HepG2 (cell line): ENCODE data around the gene LANCL1. TPM values are rescaled to one million over a fixed set of nuclear protein-coding genes. Genes with fewer than 3 reads are reported as not detected.

Experiments used
- ARID4A ChIP-seq: sonication (generic); formaldehyde crosslinking; IDR thresholded peaks from 2 replicates; pipeline ENCODE4 v1.5.0; 2020; ENCODE audit warnings: mild to moderate bottlenecking, missing genetic modification reagents, borderline replicate concordance
- CBFB ChIP-seq: sonication (generic); formaldehyde crosslinking; IDR thresholded peaks from 2 replicates; pipeline ENCODE4 v1.4.0; 2020; ENCODE audit warnings: missing genetic modification reagents
- CBX5 ChIP-seq: sonication (generic); formaldehyde crosslinking; IDR thresholded peaks from 2 replicates; pipeline ENCODE4 v1.4.0; 2020; ENCODE audit warnings: missing genetic modification reagents, borderline replicate concordance
- IRF2 ChIP-seq: IDR thresholded peaks from 2 replicates; pipeline ENCODE4 v1.6.1; 2018; ENCODE audit warnings: missing genetic modification reagents, missing compliant biosample characterization
- KAT8 ChIP-seq: IDR thresholded peaks from 2 replicates; pipeline ENCODE4 v1.6.1; 2016; ENCODE audit warnings: missing genetic modification reagents, missing compliant biosample characterization
- KMT2B ChIP-seq: IDR thresholded peaks from 2 replicates; pipeline ENCODE4 v1.6.1; 2016; ENCODE audit warnings: missing genetic modification reagents, missing compliant biosample characterization
- NBN ChIP-seq: fragments of 450-650 bp; conservative IDR thresholded peaks from 2 replicates; pipeline ENCODE4 v1.6.1; 2017
- SAP130 ChIP-seq: IDR thresholded peaks from 2 replicates; pipeline ENCODE4 v1.6.1; 2016; ENCODE audit warnings: low read depth
- SKI ChIP-seq: fragments of 450-650 bp; IDR thresholded peaks from one replicate; pipeline ENCODE4 v1.6.1; 2018; ENCODE audit warnings: mild to moderate bottlenecking; ENCODE audit not compliant: partially characterized antibody
- ZBTB49 ChIP-seq: sonication (generic); formaldehyde crosslinking; IDR thresholded peaks from 2 replicates; pipeline ENCODE4 v1.4.0; 2020; ENCODE audit warnings: missing genetic modification reagents, borderline replicate concordance
- ZNF564 ChIP-seq: sonication (generic); formaldehyde crosslinking; IDR thresholded peaks from 2 replicates; pipeline ENCODE4 v1.8.1; 2023; ENCODE audit warnings: mild to moderate bottlenecking, missing genetic modification reagents
- polyA plus RNA-seq, 8 experiments: library from polyadenylated mRNA; depleted of rRNA in 3 of 8; stranded (reverse) in 7 of 8; unstranded in 1 of 8; fragments of >200 nt; fragmentation: Illumina TruSeq in 4 of 8; extraction: Trizol in 4 of 8; gene quantifications; 2 replicates each; pipeline versions ENCODE4 v1.2.1 to v1.2.3, GENCODE V29; 2011 to 2016; ENCODE audit warnings: low read depth in 4 of 8, missing spikeins in 1 of 8, mixed read lengths in 1 of 8; ENCODE audit not compliant: insufficient read depth in 1 of 8
- total RNA-seq, 5 experiments: library from RNA; depleted of rRNA; stranded (reverse); fragments of >200 nt; fragmentation: Illumina TruSeq; extraction: Trizol; gene quantifications; 2 replicates each; pipeline ENCODE4 v1.2.3, GENCODE V29; 2016; ENCODE audit warnings: low read depth in 1 of 5
- TF ChIP-seq, protein P1 (sequence below): sonication (generic); formaldehyde crosslinking; IDR thresholded peaks from 2 replicates; pipeline ENCODE4 v1.4.0; 2020; ENCODE audit warnings: mild to moderate bottlenecking, missing genetic modification reagents
- TF ChIP-seq, protein P2 (sequence below), 2 experiments: IDR thresholded peaks; 2 replicates each; pipeline ENCODE4 v1.6.1; 2011 to 2012; ENCODE audit warnings: low read length in 2 of 2, borderline replicate concordance in 1 of 2, low read depth in 1 of 2, mild to moderate bottlenecking in 1 of 2, moderate library complexity in 1 of 2
- TF ChIP-seq, protein P3 (sequence below): sonication (generic); formaldehyde crosslinking; IDR thresholded peaks from 2 replicates; pipeline ENCODE4 v1.8.1; 2023; ENCODE audit warnings: mild to moderate bottlenecking, missing genetic modification reagents

LANCL1 gene
- total and polyA plus RNA-seq, 2 of the 13 experiments (the other 11 are each of a cell fraction or from before 2014, with no cell fraction given): 53.5 to 67.7 TPM

- TF ChIP-seq IRF2 (CRISPR knock-in tag): peak; percentile 67; the same call in 1 of the 2 replicates
- TF ChIP-seq CBFB (CRISPR knock-in tag): 0 out of 2 replicates have a peak, but pooled peaks have one; percentile 27
- TF ChIP-seq ZBTB49: no peak
- 0 out of 2 replicates have a peak, but pooled peaks have one; percentile 25 for TF ChIP-seq KMT2B (CRISPR knock-in tag)
- peak; percentile 66; the same call in 1 of the 2 replicates for TF ChIP-seq SAP130 (CRISPR knock-in tag)
- TF ChIP-seq ZNF564 (CRISPR knock-in tag): no peak
- peak; percentile 37 for TF ChIP-seq SKI
- TF ChIP-seq CBX5 (CRISPR knock-in tag): no peak
- peak; percentile 16; the same call in 1 of the 2 replicates for TF ChIP-seq ARID4A (CRISPR knock-in tag)
- TF ChIP-seq, protein P1, sequence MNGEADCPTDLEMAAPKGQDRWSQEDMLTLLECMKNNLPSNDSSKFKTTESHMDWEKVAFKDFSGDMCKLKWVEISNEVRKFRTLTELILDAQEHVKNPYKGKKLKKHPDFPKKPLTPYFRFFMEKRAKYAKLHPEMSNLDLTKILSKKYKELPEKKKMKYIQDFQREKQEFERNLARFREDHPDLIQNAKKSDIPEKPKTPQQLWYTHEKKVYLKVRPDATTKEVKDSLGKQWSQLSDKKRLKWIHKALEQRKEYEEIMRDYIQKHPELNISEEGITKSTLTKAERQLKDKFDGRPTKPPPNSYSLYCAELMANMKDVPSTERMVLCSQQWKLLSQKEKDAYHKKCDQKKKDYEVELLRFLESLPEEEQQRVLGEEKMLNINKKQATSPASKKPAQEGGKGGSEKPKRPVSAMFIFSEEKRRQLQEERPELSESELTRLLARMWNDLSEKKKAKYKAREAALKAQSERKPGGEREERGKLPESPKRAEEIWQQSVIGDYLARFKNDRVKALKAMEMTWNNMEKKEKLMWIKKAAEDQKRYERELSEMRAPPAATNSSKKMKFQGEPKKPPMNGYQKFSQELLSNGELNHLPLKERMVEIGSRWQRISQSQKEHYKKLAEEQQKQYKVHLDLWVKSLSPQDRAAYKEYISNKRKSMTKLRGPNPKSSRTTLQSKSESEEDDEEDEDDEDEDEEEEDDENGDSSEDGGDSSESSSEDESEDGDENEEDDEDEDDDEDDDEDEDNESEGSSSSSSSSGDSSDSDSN: no peak
- TF ChIP-seq NBN: no peak
- peak; percentile 32; the same call in 1 of the 2 replicates for TF ChIP-seq KAT8 (CRISPR knock-in tag)
- TF ChIP-seq, protein P2, sequence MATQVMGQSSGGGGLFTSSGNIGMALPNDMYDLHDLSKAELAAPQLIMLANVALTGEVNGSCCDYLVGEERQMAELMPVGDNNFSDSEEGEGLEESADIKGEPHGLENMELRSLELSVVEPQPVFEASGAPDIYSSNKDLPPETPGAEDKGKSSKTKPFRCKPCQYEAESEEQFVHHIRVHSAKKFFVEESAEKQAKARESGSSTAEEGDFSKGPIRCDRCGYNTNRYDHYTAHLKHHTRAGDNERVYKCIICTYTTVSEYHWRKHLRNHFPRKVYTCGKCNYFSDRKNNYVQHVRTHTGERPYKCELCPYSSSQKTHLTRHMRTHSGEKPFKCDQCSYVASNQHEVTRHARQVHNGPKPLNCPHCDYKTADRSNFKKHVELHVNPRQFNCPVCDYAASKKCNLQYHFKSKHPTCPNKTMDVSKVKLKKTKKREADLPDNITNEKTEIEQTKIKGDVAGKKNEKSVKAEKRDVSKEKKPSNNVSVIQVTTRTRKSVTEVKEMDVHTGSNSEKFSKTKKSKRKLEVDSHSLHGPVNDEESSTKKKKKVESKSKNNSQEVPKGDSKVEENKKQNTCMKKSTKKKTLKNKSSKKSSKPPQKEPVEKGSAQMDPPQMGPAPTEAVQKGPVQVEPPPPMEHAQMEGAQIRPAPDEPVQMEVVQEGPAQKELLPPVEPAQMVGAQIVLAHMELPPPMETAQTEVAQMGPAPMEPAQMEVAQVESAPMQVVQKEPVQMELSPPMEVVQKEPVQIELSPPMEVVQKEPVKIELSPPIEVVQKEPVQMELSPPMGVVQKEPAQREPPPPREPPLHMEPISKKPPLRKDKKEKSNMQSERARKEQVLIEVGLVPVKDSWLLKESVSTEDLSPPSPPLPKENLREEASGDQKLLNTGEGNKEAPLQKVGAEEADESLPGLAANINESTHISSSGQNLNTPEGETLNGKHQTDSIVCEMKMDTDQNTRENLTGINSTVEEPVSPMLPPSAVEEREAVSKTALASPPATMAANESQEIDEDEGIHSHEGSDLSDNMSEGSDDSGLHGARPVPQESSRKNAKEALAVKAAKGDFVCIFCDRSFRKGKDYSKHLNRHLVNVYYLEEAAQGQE (IDR thresholded peaks at IDR 0.05; ENCODE audit: borderline replicate concordance in 1 of 2, low read depth in 1 of 2, low read length in 2 of 2): peak in 1 of 2 experiments; percentile 49; a peak in 1 of 4 replicates
- TF ChIP-seq, protein P3, sequence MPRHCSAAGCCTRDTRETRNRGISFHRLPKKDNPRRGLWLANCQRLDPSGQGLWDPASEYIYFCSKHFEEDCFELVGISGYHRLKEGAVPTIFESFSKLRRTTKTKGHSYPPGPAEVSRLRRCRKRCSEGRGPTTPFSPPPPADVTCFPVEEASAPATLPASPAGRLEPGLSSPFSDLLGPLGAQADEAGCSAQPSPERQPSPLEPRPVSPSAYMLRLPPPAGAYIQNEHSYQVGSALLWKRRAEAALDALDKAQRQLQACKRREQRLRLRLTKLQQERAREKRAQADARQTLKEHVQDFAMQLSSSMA: no peak
Observed at GRCh38 chr2:210523650-210524289, 47.2 kb upstream of the LANCL1 start (continued).
